HG02852 (cell line): ENCODE results near the gene SLC9A4.

ENCODE experiments used
- ATAC-seq: cut with Tn5 transposase; IDR thresholded peaks from one replicate; pipeline ENCODE4 v1.9.1; 2021; ENCODE audit warnings: mild to moderate bottlenecking, moderate library complexity; ENCODE audit not compliant: unreplicated experiment

Gene SLC9A4

DNA sequence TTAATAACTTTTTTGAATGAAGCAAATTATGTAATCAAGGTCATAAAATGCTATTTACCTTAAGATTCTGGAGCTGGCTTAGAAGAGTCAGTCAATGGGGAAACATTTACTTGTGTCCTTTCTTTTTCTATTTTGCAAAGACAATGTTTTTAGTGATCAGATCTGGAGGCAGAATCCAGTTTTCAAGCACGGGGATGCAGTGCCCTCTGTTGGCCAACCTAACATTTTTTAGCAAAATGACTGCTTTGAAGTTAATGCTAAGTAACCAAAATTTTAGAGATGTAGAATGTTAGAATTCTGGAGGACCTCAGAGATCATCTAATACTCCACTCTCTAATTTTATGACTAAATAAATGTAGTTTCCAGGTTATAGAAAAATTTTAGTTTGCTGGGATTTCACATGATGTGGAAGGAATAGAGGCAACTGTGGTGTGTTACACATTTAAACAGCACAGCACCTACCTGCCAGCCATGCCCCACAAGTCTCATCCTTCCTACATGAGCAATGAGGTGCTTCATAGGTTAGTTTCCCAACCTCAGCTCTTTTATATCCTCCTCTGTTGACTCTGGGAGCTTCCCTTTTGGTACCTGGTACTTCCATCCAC lies 23.6 kb upstream of the SLC9A4 start:
- ATAC-seq, result no peak

- ATAC-seq, result no peak
These were observed 21.1 kb upstream of the SLC9A4 start for GRCh38 chr2:102451968-102452367.

GRCh38 chr2:102453501-102453900 lies 19.5 kb upstream of the SLC9A4 start:
- no peak for ATAC-seq

- ATAC-seq, result no peak
These were observed 17.9 kb upstream of the SLC9A4 start for GRCh38 chr2:102455061-102455670.

DNA sequence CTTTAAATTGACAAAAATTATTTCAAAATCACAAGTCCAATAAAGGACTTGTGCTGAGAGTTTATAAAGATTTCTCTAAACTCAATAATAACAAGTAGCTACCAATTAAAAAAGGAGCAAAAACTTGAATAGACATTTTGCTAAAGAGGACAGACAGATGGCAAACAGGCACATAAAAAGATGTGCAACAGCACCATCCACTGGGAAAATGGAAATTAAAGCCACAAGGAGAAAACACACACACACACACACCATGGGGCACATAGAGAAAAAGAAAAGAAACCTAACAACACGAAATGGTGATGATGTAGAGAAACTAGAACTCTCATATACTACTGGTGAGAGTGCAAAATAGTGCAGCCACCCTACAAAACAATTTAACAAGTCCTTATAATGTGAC lies 12.6 kb upstream of the SLC9A4 start:
- ATAC-seq, result no peak

DNA sequence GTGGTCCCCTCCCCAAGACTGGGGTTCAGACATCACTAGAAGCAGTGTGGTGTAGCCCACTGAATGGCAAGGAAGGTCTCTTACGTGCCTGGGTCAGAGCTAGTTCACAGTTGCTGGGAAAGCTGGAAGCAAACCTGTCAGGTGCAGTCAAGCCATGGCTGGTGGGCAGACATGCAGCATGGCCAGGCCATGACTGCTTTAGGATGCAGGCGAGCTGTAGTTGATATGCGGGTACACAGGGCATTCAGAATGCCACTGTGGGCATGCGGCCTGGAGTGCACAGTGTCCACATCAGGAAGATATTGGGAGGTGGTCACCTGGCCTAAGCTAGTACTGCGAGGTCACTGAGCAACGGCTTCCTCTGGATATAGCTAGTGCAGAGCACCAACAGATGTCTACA lies 11.8 kb upstream of the SLC9A4 start:
- no peak for ATAC-seq

DNA sequence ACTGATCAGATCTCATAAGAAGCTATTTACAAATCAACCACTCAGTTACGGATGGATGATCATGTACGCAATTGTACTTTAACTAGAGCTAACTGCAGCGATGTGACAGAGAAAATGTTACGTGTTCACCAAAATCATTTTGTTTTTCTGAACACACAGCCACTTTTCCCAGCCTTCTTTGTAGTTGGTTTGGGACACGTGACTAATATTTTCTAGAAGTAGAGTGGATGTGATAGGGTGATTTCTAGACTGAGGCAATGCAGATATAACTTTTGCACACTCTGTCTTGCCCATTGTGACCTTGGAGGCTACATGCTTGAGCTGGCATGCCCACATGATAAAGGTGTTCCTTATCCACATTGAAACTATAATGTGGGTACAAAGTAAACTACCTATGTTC lies 9.9 kb upstream of the SLC9A4 start:
- ATAC-seq, result no peak

DNA sequence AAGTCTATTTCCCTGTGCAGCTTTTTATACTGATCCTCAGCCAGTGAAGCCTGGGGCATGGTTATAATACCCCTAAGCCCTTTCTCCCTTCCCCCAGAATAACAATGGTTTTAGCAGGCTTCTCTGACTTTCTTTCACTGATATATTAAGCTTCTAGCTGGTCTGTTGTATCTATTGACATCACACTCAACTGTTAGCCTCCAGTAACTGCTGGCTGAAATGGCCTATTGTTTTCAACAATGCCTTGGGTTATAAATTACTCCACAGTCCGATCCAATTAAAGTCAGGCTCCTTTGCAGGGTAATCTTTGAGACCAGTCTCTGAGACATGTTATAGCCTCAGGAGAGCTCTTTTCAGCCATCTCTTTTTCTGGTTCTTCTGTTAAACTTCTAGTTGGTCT lies 2.9 kb upstream of the SLC9A4 start:
- ATAC-seq, result no peak

GRCh38 chr2:102473631-102474030 lies 605 bp downstream of the SLC9A4 start:
- no peak for ATAC-seq

DNA sequence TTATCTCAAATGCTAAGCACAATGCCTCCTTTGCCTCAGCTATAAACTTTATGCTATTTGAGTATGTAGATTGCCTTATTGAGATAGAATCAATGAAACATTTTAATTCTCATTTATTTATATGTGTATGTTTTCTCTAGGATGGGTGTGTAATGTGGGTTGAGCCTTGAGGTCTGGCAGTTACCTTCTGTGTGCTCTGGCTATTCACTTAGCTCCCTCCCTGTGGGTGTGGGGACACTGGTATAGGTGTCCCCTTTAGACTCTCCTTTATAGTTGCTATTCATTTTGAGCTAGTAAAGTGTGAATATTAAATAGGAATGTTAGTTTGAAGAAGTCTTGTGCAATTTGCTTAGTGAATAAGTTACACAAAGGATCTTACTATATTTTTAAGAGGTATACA lies 1.8 kb downstream of the SLC9A4 start:
- ATAC-seq, result no peak

DNA sequence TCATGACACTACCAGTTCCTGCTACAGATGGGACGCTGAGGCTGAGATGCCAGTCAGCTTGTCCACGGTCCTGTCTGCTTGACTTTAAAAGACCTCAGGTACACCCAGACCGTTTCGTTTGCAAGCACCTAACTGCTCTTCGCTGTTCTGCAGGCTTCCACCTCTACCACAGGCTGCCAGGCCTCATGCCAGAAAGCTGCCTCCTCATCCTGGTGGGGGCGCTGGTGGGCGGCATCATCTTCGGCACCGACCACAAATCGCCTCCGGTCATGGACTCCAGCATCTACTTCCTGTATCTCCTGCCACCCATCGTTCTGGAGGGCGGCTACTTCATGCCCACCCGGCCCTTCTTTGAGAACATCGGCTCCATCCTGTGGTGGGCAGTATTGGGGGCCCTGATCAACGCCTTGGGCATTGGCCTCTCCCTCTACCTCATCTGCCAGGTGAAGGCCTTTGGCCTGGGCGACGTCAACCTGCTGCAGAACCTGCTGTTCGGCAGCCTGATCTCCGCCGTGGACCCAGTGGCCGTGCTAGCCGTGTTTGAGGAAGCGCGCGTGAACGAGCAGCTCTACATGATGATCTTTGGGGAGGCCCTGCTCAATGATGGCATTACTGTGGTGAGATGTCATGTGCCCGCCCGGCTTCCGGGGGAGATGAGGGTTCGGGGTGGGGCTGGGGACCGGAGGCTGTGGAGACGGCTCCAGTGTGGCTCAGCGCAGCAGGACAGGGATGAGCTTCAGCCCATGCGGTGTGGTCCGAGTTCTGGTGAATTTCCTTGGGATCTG lies 5.9 kb downstream of the SLC9A4 start:
- no peak for ATAC-seq

DNA sequence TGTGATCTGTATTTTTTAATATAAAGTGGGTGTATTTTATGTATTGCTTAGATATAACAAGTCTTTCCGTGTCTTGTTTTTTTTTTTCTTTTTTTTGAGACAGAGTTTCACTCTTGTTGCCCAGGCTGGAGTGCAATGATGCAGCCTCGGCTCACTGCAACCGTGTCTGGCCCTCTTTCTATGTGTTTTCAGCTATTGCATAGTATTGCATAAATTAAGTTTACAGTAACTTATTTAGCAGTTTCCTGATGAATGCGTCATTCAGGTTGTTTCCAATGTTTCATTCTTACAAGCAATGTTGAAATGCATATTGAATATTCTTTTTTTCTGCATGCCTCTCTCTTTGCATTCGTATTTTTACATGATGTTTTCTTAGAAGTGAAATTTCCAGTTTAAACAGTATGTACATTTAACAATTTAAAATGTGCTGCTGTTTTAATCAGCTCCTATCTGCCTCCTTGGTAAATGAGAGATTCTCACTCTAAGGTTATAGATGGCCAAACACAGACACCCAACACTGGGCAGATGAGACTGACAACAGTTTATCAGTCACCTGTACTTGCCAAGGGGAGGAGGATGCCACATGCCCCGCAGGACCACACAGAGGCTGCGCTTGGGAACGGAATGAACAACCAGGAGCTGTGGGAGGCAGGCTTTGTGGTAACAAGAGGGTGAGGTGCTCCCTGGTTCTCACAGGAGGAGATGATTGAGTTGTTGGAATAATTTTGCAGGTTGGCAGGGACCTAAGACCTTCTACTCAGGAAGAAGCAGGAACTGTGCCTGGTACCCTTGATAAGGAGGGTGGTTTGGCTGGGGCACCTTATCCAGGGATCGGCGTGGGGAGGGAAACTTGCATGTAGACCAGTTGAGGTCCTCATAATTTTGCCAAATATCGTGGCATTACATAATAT lies 7.5 kb downstream of the SLC9A4 start:
- no peak for ATAC-seq

DNA sequence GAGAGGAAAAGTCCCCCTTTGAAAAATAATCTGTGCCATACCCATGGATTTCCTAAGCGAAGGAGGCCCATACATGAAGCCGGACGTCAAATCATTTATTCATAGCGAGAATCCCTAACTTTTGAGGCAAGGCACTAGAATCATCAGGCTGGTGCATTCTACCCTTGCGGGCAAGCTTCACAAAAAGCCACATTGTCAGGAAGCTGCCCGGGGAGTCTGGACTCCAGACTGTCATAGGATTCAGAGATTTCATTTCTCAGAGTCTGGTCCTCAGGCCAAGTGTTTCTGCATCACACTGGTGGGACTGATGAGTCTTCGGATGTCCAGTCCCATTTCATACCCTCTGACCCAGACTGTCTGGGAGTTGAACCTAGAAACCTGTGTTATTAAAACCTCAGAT lies 8.9 kb downstream of the SLC9A4 start:
- ATAC-seq, result no peak

DNA sequence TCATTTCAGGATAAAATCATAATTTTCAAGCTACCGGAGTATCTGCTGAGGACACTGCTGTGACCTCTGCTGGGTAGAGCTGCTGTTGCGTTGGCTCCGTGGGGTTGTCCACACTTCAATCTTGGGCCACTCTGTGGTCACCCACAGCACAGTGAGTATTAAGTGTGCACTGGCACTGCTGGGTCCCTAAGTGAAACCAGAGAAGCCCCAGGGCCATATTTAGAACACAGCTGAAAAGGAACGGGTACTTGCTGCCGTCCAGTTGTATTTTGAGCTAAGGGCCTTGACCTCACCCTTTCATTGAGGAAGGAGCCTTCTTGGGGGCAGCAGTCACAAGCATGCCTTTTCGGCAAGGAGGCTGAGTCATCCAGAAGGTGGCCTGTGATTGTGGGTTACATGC lies 10.1 kb downstream of the SLC9A4 start:
- ATAC-seq, result no peak

- no peak for ATAC-seq
These were observed 11.5 kb downstream of the SLC9A4 start for GRCh38 chr2:102484310-102485061.

GRCh38 chr2:102485147-102485785 lies 12.2 kb downstream of the SLC9A4 start:
- ATAC-seq, result no peak

DNA sequence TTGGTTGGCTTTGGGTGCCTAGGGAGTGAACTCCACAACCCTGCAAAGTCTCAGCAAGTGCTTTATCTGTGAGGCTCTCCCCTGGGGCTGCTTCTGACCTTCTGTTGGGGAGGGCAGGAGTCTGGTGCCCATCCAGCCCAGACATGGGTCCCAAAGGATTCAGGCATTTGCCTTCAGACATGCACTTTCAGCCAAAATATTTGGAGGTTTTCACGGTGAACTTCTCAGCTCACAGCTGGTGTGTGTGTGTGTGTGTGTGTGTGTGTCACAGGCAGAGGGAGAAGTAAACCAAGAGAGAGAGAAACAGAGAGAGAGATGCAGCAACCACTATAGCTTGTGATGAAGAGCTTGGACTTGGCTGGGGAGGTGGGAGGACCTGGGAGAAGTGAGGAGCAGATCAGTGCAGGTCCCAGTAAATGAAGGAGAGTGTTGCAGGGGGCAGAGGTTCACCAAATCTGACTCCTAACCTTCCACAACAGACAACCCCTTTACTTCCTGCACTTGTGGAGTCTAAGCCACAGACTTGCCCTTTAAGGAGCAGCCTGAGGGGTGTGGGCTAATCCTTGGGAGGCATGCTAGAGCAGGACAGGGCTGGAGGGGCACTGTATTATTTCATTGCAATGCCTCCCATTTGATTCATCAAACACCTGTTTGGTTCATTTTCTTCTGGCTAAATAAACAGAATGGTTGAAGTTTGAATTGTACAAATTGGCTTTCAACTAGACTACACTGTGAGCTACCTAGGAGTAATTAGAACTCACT lies 14.1 kb downstream of the SLC9A4 start:
- ATAC-seq, result no peak

- no peak for ATAC-seq
These were observed 14.9 kb downstream of the SLC9A4 start for GRCh38 chr2:102487761-102488462.

GRCh38 chr2:102489646-102490045 lies 16.6 kb downstream of the SLC9A4 start:
- no peak for ATAC-seq
